ENCODE measurements around the gene TBC1D8. TPM values are rescaled to one million over a fixed set of nuclear protein-coding genes. Genes with fewer than 3 reads are reported as not detected.

The TBC1D8 gene
- total RNA-seq, 1 experiment from 2014 or later: 139 TPM

DNA sequence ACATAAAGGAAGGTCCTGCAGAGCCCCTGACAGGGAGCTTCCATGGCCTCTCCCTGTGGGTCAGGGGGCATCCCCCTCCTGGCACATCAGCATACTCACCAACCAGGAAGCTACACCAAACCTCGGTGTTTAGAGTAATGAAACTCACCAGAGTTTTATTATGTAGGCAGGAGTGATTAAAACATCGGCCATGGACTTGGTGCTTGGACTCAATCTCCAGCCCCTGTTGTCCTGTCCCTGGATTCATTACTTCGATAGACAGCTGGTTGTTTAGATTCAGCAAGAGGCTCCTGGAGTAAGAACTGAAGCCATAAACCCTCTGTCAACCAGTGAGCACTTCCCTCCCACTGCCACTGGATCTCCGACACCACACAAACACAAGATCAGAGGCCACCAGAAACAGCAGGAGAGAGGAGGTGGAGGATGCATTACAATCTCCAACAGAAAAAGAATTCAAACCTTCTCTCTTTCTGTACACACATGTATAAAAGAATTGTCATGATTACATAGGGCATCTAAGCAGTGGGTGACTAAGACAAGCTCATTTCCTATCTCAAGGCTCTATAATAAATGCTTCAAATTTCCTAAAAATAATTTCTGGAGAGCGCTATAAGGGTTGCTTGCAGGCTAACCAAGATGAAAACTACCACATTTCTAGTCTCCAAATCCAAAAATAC lies 27.2 kb downstream of the TBC1D8 start:
- TF ChIP-seq, protein P1, sequence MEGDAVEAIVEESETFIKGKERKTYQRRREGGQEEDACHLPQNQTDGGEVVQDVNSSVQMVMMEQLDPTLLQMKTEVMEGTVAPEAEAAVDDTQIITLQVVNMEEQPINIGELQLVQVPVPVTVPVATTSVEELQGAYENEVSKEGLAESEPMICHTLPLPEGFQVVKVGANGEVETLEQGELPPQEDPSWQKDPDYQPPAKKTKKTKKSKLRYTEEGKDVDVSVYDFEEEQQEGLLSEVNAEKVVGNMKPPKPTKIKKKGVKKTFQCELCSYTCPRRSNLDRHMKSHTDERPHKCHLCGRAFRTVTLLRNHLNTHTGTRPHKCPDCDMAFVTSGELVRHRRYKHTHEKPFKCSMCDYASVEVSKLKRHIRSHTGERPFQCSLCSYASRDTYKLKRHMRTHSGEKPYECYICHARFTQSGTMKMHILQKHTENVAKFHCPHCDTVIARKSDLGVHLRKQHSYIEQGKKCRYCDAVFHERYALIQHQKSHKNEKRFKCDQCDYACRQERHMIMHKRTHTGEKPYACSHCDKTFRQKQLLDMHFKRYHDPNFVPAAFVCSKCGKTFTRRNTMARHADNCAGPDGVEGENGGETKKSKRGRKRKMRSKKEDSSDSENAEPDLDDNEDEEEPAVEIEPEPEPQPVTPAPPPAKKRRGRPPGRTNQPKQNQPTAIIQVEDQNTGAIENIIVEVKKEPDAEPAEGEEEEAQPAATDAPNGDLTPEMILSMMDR (IDR thresholded peaks at IDR 0.05): no peak
- TF ChIP-seq, protein P2, sequence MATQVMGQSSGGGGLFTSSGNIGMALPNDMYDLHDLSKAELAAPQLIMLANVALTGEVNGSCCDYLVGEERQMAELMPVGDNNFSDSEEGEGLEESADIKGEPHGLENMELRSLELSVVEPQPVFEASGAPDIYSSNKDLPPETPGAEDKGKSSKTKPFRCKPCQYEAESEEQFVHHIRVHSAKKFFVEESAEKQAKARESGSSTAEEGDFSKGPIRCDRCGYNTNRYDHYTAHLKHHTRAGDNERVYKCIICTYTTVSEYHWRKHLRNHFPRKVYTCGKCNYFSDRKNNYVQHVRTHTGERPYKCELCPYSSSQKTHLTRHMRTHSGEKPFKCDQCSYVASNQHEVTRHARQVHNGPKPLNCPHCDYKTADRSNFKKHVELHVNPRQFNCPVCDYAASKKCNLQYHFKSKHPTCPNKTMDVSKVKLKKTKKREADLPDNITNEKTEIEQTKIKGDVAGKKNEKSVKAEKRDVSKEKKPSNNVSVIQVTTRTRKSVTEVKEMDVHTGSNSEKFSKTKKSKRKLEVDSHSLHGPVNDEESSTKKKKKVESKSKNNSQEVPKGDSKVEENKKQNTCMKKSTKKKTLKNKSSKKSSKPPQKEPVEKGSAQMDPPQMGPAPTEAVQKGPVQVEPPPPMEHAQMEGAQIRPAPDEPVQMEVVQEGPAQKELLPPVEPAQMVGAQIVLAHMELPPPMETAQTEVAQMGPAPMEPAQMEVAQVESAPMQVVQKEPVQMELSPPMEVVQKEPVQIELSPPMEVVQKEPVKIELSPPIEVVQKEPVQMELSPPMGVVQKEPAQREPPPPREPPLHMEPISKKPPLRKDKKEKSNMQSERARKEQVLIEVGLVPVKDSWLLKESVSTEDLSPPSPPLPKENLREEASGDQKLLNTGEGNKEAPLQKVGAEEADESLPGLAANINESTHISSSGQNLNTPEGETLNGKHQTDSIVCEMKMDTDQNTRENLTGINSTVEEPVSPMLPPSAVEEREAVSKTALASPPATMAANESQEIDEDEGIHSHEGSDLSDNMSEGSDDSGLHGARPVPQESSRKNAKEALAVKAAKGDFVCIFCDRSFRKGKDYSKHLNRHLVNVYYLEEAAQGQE (IDR thresholded peaks at IDR 0.05; ENCODE audit: insufficient read depth in 1 of 2, low read depth in 2 of 2, low read length in 1 of 2): no peak
- TF ChIP-seq SIN3A (IDR thresholded peaks at IDR 0.05; ENCODE audit: borderline replicate concordance, insufficient read depth, low read depth, low read length): no peak
- TF ChIP-seq TCF7L2 (IDR thresholded peaks at IDR 0.05; ENCODE audit: low read depth, low read length): no peak
- TF ChIP-seq POLR2AphosphoS5 (IDR thresholded peaks at IDR 0.05; ENCODE audit: low read depth, low read length): no peak
- Histone ChIP-seq H3K27me3 (ENCODE audit: control insufficient read depth, insufficient read depth, low read length) (no peaks in the 10 kb centered on the region), H3K4me1 (ENCODE audit: control insufficient read depth, insufficient read depth, low read length) (peaks cover 96% of the 10 kb centered on the region), H3K27ac (ENCODE audit: low read length) (peak overlapping the region; percentile 100), H3K9me3 (ENCODE audit: control insufficient read depth, insufficient read depth, low read depth, low read length) (no peaks in the 10 kb centered on the region), H3K36me3 (ENCODE audit: control insufficient read depth, insufficient read depth, low read length) (peaks cover 5% of the 10 kb centered on the region; the same call in 1 of the 2 replicates), H3K4me3 (ENCODE audit: low read depth in 2 of 2, low read length in 2 of 2) (peak overlapping the region in 1 of 2 experiments; percentile 16; a peak in 2 of 4 replicates)
- CTCF ChIA-PET: interaction anchor here (0.6 kb wide), 2 partner anchors 69 to 94 kb away, joined by 7 to 10 read pairs; no protein-coding TSS in a partner anchor
- DNase-seq (ENCODE audit: low read depth, low spot score) (no peak), ATAC-seq (no peak)
- no TSS peak for BruUV-seq (replicated peaks)
- POLR2A ChIA-PET: no interaction called here
- intact Hi-C loops (cut with micrococcal nuclease; ENCODE audit: unreplicated experiment): no loop called here
- in situ Hi-C loops (cut with HindIII; ENCODE audit: low pct_unique_long_range_greater_than_20kb, low sequenced_read_pairs): no loop called here

DNA sequence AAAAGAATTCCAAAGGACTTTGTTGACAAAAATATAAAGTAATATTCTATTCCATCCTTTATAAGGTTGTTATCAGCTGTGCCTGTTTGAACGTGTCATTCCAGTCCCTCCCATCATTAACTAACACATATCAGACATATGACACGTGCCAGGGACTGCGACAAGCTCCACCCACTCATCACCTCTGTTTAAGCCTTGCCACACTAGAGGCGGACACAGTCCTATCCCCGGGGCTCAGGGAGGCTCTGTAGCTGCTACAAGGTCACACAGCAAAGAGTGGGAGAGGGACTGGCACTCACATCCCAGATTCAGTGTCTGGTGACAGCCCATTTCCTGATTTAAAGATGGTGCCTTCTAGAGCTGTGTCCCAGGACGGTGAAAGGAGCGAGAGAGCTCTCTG lies 30.0 kb downstream of the TBC1D8 start:
- Histone ChIP-seq H3K4me3 (ENCODE audit: low read depth in 2 of 2, low read length in 2 of 2) (no peak overlapping the region), H3K27me3 (ENCODE audit: control insufficient read depth, insufficient read depth, low read length) (no peaks in the 10 kb centered on the region), H3K36me3 (ENCODE audit: control insufficient read depth, insufficient read depth, low read length) (peaks cover 5% of the 10 kb centered on the region; the same call in 1 of the 2 replicates), H3K9me3 (ENCODE audit: control insufficient read depth, insufficient read depth, low read depth, low read length) (no peaks in the 10 kb centered on the region), H3K27ac (ENCODE audit: low read length) (peak overlapping the region; percentile 100), H3K4me1 (ENCODE audit: control insufficient read depth, insufficient read depth, low read length) (peaks cover 94% of the 10 kb centered on the region)
- DNase-seq (ENCODE audit: low read depth, low spot score) (no peak), ATAC-seq (peak; percentile 11; the same call in 1 of the 2 replicates)
- ChIA-PET CTCF (no interaction called here), POLR2A (no interaction called here)
- TF ChIP-seq, protein P2 (IDR thresholded peaks at IDR 0.05; ENCODE audit: insufficient read depth in 1 of 2, low read depth in 2 of 2, low read length in 1 of 2): no peak
- TF ChIP-seq, protein P1 (IDR thresholded peaks at IDR 0.05): no peak
- TF ChIP-seq SIN3A (IDR thresholded peaks at IDR 0.05; ENCODE audit: borderline replicate concordance, insufficient read depth, low read depth, low read length) (no peak), POLR2AphosphoS5 (IDR thresholded peaks at IDR 0.05; ENCODE audit: low read depth, low read length) (no peak), TCF7L2 (IDR thresholded peaks at IDR 0.05; ENCODE audit: low read depth, low read length) (no peak)
- intact Hi-C loops (cut with micrococcal nuclease; ENCODE audit: unreplicated experiment) (no loop called here), in situ Hi-C loops (cut with HindIII; ENCODE audit: low pct_unique_long_range_greater_than_20kb, low sequenced_read_pairs) (no loop called here)
- no TSS peak for BruUV-seq (replicated peaks)

Data from Panc1 (cell line).